DOHH2 (cell line): Measurements from ENCODE around the gene C9orf152.
A peak's percentile ranks its signal among the peaks of the same experiment; 100 is the strongest.

Experiments used
- H3F3A ChIP-seq: fragments of 200-600 bp; sonication (generic), shearing (Covaris generic); 2 replicates; pipeline ENCODE4 v1.6.0; 2016; ENCODE audit warnings: antibody characterized with exemption, mild to moderate bottlenecking; ENCODE audit not compliant: control insufficient read depth, insufficient read depth
- H3K27ac ChIP-seq: fragments of 200-600 bp; sonication (generic); 2 replicates; pipeline ENCODE4 v1.5.1; 2014; ENCODE audit warnings: low read depth, mild to moderate bottlenecking, low read length, moderate library complexity
- H3K27me3 ChIP-seq: fragments of 200-600 bp; sonication (generic); 2 replicates; pipeline ENCODE4 v1.6.1; 2014; ENCODE audit warnings: mild to moderate bottlenecking, low read length, mixed read lengths; ENCODE audit not compliant: control insufficient read depth
- H3K36me3 ChIP-seq: fragments of 200-600 bp; sonication (generic); 2 replicates; pipeline ENCODE4 v1.6.1; 2014; ENCODE audit warnings: mild to moderate bottlenecking, low read length, moderate library complexity, mixed read lengths; ENCODE audit not compliant: control insufficient read depth
- H3K4me1 ChIP-seq: fragments of 200-600 bp; sonication (generic); 2 replicates; pipeline ENCODE4 v1.6.1; 2014; ENCODE audit warnings: mild to moderate bottlenecking, low read length, mixed read lengths; ENCODE audit not compliant: control insufficient read depth
- H3K4me2 ChIP-seq: fragments of 200-600 bp; sonication (generic); 2 replicates; pipeline ENCODE4 v1.6.0; 2014; ENCODE audit warnings: mild to moderate bottlenecking, low read length, moderate library complexity
- H3K4me3 ChIP-seq: fragments of 200-600 bp; sonication (generic); 2 replicates; pipeline ENCODE4 v1.5.1; 2014; ENCODE audit warnings: mild to moderate bottlenecking, low read length, mixed read lengths
- H3K79me2 ChIP-seq: fragments of 200-600 bp; sonication (generic); 2 replicates; pipeline ENCODE4 v1.6.1; 2014; ENCODE audit warnings: mild to moderate bottlenecking, low read length, mixed read lengths; ENCODE audit not compliant: control insufficient read depth
- H3K9me2 ChIP-seq: fragments of 200-600 bp; sonication (generic); replicated peaks from 2 replicates; pipeline ENCODE4 v1.6.1; 2014; ENCODE audit warnings: mild to moderate bottlenecking, low read length, mixed read lengths; ENCODE audit not compliant: control insufficient read depth
- H3K9me3 ChIP-seq: fragments of 200-600 bp; sonication (generic); 2 replicates; pipeline ENCODE4 v1.6.1; 2014; ENCODE audit warnings: antibody characterized with exemption, low read length, mixed read lengths; ENCODE audit not compliant: control insufficient read depth, insufficient read depth
- H4K20me1 ChIP-seq: fragments of 200-600 bp; sonication (generic); 2 replicates; pipeline ENCODE4 v1.6.0; 2014; ENCODE audit warnings: low read depth, mild to moderate bottlenecking, antibody characterized with exemption, low read length, moderate library complexity; ENCODE audit not compliant: control insufficient read depth, insufficient read depth
- EZH2phosphoT487 ChIP-seq: fragments of 200-600 bp; sonication (generic); IDR thresholded peaks from 2 replicates; pipeline ENCODE4 v1.6.1; 2017; ENCODE audit warnings: borderline replicate concordance, mild to moderate bottlenecking, antibody characterized with exemption, low read length, moderate library complexity, mixed read lengths
- TF ChIP-seq, protein P1 (sequence below): fragments of 200-600 bp; sonication (generic); IDR thresholded peaks from one replicate; pipeline ENCODE4 v1.5.1; 2014; ENCODE audit warnings: antibody characterized with exemption, mild to moderate bottlenecking, low read depth, low read length; ENCODE audit not compliant: poor library complexity, severe bottlenecking

The C9orf152 gene

DNA sequence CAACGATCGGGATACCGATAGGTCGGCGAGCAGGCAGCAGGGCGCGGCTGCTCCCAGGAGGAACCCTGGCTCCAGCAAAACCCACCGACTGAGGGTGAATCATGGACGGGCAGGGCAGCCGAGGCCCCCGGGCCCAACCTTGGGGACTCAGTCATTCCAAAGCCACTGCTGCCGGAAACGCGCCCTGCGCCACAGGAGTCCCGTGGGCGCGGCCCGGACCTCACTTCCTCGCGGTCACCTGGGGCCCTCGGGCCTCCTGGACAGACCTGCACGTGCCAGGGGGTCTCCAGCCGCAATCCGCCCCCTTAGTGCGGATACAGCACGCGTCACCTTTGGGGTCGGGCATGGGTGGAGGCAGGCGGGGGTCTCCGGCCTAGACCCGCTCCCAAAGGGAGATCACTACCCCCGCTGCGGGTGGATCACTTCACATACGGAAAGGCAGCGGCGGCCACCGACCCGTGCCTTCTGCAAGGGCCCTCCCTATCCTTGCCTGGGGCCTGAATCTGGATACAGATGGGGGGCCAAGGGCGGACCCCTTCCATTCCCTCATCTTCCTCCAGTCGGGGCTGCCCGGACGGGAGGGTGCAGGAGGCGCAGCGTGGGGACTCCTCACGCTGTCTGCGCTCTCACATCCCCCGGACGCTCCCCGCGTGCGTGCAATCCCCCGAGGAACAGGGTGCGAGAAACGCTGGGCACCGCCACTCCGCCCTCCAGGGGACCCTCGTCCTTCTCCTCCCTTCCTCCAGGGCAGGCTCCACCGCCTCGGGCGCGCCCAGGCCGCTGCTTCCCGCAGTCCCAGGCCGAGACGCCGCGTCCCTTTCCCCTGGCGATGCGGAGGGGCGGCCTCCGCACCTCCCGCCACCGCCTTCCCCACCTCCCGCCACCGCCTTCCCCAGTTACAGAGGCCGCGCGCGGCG, 47.8 kb upstream of the C9orf152 start:
- Histone ChIP-seq H3K9me2 (no peaks in the 10 kb centered on the region), H3K27me3 (peaks cover 22% of the 10 kb centered on the region), H3K36me3 (peaks cover 12% of the 10 kb centered on the region), H3K4me3 (peak overlapping the region; percentile 73), H3K9me3 (no peaks in the 10 kb centered on the region), H3F3A (no peaks in the 10 kb centered on the region), H3K79me2 (peaks cover 55% of the 10 kb centered on the region), H4K20me1 (peaks cover 16% of the 10 kb centered on the region; the same call in 1 of the 2 replicates), H3K4me1 (peaks cover 32% of the 10 kb centered on the region), H3K27ac (no peak overlapping the region), H3K4me2 (peak overlapping the region; percentile 91)
- TF ChIP-seq, protein P1, sequence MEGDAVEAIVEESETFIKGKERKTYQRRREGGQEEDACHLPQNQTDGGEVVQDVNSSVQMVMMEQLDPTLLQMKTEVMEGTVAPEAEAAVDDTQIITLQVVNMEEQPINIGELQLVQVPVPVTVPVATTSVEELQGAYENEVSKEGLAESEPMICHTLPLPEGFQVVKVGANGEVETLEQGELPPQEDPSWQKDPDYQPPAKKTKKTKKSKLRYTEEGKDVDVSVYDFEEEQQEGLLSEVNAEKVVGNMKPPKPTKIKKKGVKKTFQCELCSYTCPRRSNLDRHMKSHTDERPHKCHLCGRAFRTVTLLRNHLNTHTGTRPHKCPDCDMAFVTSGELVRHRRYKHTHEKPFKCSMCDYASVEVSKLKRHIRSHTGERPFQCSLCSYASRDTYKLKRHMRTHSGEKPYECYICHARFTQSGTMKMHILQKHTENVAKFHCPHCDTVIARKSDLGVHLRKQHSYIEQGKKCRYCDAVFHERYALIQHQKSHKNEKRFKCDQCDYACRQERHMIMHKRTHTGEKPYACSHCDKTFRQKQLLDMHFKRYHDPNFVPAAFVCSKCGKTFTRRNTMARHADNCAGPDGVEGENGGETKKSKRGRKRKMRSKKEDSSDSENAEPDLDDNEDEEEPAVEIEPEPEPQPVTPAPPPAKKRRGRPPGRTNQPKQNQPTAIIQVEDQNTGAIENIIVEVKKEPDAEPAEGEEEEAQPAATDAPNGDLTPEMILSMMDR: no peak
- TF ChIP-seq EZH2phosphoT487: no peak

DNA sequence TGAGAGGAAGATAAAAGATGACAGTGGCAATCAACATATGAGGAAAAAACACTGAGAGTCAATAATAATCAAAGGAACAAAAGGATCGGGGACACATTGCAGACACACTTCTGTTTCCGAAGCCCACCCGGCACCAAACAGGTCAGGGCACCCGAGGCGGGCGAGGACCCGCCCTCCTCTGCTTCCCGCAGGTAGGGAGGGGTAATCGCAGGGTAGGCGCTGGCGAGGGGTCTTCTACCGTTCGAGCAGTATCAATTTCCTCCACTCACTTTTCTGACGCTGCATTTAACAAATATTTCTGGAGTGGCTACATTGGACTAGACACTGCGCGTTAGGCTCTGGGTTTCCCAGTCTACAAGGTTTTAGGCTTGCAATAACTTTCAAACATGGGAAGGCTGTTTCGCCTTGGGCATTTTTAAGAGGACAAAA, 47.1 kb upstream of the C9orf152 start:
- Histone ChIP-seq H4K20me1 (peaks cover 16% of the 10 kb centered on the region; the same call in 1 of the 2 replicates), H3K9me2 (no peaks in the 10 kb centered on the region), H3K36me3 (peaks cover 19% of the 10 kb centered on the region), H3K4me2 (peak overlapping the region; percentile 91), H3K4me3 (peak overlapping the region; percentile 73), H3K27me3 (peaks cover 22% of the 10 kb centered on the region), H3F3A (no peaks in the 10 kb centered on the region), H3K9me3 (no peaks in the 10 kb centered on the region), H3K4me1 (peaks cover 32% of the 10 kb centered on the region), H3K27ac (no peak overlapping the region), H3K79me2 (peaks cover 62% of the 10 kb centered on the region)
- TF ChIP-seq EZH2phosphoT487: no peak
- TF ChIP-seq, protein P1: no peak

DNA sequence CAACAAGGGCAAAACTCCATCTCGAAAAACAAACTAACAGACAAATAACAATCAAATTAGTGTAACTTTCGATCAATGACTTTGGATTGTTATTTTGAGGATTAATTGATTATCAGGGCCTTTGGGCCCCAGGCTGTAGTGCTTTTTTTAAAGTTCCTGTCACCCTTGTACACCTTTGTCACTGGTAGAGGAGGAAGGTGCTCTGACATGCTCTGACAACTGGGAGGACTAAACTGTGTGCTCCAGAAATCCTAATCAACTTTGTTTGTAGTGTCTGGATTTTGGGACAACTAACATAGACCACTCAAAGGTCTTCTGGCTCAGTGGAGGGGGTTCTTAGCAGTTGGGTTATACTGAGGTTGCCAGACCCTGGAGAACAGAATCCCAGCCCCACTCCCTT, 46.5 kb upstream of the C9orf152 start:
- TF ChIP-seq, protein P1: no peak
- TF ChIP-seq EZH2phosphoT487: no peak
- Histone ChIP-seq H3K9me3 (no peaks in the 10 kb centered on the region), H3K36me3 (peaks cover 24% of the 10 kb centered on the region), H3K4me3 (peak overlapping the region; percentile 73), H3K27me3 (peaks cover 22% of the 10 kb centered on the region), H3K27ac (no peak overlapping the region), H4K20me1 (peaks cover 16% of the 10 kb centered on the region; the same call in 1 of the 2 replicates), H3K79me2 (peaks cover 67% of the 10 kb centered on the region), H3K4me2 (peak overlapping the region; percentile 91), H3F3A (no peaks in the 10 kb centered on the region), H3K9me2 (no peaks in the 10 kb centered on the region), H3K4me1 (peaks cover 32% of the 10 kb centered on the region)
